WTC11 (cell line): ENCODE data around the gene TKTL1.

Experiments used
- ESRRA ChIP-seq: sonication (generic); formaldehyde crosslinking; IDR thresholded peaks from 2 replicates; pipeline ENCODE4 v1.8.1; 2022; ENCODE audit warnings: mild to moderate bottlenecking, missing genetic modification reagents, borderline replicate concordance
- FOXJ3 ChIP-seq: sonication (generic); formaldehyde crosslinking; IDR thresholded peaks from 2 replicates; pipeline ENCODE4 v1.9.0; 2021; ENCODE audit warnings: missing genetic modification reagents, mild to moderate bottlenecking, borderline replicate concordance
- FOXP1 ChIP-seq: sonication (generic); formaldehyde crosslinking; IDR thresholded peaks from 2 replicates; pipeline ENCODE4 v1.8.0; 2022; ENCODE audit warnings: missing genetic modification reagents, mild to moderate bottlenecking, moderate library complexity, borderline replicate concordance
- GTF2I ChIP-seq: fragments of 250-450 bp; sonication (Bioruptor Pico); conservative IDR thresholded peaks from 2 replicates; pipeline ENCODE4 v1.4.0; 2021; ENCODE audit warnings: mild to moderate bottlenecking
- NR1H2 ChIP-seq: sonication (generic); formaldehyde crosslinking; IDR thresholded peaks from 2 replicates; pipeline ENCODE4 v1.9.0; 2021; ENCODE audit warnings: mild to moderate bottlenecking, moderate library complexity, missing genetic modification reagents
- TCF7 ChIP-seq: sonication (generic); formaldehyde crosslinking; IDR thresholded peaks from 2 replicates; pipeline ENCODE4 v1.8.0; 2022; ENCODE audit warnings: mild to moderate bottlenecking, low read depth, missing genetic modification reagents, moderate library complexity
- ZNF423 ChIP-seq: fragments of 250-450 bp; sonication (Bioruptor Pico); IDR thresholded peaks from 2 replicates; pipeline ENCODE4 v2.1.2; 2022; ENCODE audit warnings: mild to moderate bottlenecking, moderate library complexity
- TF ChIP-seq, protein P1 (sequence below): fragments of 200-600 bp; IDR thresholded peaks from 2 replicates; pipeline ENCODE4 v1.8.0; 2022; ENCODE audit warnings: antibody characterized with exemption
- TF ChIP-seq, protein P2 (sequence below): sonication (generic); formaldehyde crosslinking; IDR thresholded peaks from 2 replicates; pipeline ENCODE4 v1.8.0; 2022; ENCODE audit warnings: mild to moderate bottlenecking, missing genetic modification reagents
- TF ChIP-seq, protein P3 (sequence below): sonication (generic); formaldehyde crosslinking; IDR thresholded peaks from 2 replicates; pipeline ENCODE4 v1.8.1; 2023; ENCODE audit warnings: mild to moderate bottlenecking, missing genetic modification reagents, moderate library complexity

DNA sequence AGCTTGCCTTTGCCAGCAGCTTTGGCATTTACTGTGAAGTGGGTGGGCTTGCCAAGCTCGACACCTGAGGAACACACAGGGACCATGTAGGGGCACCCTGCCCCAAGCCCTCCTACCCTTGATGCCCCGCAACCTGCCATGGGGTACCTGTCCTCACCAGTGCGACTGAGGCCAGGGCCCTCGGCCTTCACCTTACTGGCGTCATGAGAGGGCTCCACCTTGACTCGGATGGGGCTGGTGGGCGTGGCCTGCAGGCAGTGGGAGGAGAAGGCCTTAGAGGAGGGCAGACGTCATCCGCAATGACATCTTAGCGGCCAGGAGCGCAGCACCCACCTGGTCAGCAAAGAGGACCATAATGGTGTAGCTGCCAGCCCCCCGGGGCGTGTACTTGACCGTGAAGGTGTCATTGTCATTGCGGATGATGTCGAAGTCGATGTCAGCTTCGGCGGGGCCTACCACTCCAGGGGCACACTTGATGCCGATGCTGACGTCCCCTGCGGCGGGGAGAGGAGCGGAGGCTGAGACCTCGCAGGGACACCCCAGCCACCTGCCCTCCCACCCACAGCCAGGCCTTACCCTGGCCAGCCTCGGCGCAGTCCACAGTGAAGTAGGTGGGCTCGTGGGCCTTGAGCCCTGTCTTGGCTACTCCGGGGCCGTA, 66.6 kb downstream of the TKTL1 start:
- no peak for TF ChIP-seq NR1H2
- no peak for TF ChIP-seq FOXP1 (CRISPR knock-in tag)
- TF ChIP-seq, protein P1, sequence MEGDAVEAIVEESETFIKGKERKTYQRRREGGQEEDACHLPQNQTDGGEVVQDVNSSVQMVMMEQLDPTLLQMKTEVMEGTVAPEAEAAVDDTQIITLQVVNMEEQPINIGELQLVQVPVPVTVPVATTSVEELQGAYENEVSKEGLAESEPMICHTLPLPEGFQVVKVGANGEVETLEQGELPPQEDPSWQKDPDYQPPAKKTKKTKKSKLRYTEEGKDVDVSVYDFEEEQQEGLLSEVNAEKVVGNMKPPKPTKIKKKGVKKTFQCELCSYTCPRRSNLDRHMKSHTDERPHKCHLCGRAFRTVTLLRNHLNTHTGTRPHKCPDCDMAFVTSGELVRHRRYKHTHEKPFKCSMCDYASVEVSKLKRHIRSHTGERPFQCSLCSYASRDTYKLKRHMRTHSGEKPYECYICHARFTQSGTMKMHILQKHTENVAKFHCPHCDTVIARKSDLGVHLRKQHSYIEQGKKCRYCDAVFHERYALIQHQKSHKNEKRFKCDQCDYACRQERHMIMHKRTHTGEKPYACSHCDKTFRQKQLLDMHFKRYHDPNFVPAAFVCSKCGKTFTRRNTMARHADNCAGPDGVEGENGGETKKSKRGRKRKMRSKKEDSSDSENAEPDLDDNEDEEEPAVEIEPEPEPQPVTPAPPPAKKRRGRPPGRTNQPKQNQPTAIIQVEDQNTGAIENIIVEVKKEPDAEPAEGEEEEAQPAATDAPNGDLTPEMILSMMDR: no peak
- TF ChIP-seq GTF2I (CRISPR knock-in tag): no peak
- no peak for TF ChIP-seq TCF7 (CRISPR knock-in tag)
- TF ChIP-seq ESRRA (CRISPR knock-in tag): no peak
- no peak for TF ChIP-seq ZNF423 (CRISPR knock-in tag)
- TF ChIP-seq, protein P2, sequence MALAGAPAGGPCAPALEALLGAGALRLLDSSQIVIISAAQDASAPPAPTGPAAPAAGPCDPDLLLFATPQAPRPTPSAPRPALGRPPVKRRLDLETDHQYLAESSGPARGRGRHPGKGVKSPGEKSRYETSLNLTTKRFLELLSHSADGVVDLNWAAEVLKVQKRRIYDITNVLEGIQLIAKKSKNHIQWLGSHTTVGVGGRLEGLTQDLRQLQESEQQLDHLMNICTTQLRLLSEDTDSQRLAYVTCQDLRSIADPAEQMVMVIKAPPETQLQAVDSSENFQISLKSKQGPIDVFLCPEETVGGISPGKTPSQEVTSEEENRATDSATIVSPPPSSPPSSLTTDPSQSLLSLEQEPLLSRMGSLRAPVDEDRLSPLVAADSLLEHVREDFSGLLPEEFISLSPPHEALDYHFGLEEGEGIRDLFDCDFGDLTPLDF (CRISPR knock-in tag): no peak
- TF ChIP-seq, protein P3, sequence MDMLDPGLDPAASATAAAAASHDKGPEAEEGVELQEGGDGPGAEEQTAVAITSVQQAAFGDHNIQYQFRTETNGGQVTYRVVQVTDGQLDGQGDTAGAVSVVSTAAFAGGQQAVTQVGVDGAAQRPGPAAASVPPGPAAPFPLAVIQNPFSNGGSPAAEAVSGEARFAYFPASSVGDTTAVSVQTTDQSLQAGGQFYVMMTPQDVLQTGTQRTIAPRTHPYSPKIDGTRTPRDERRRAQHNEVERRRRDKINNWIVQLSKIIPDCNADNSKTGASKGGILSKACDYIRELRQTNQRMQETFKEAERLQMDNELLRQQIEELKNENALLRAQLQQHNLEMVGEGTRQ (CRISPR knock-in tag): no peak
- TF ChIP-seq FOXJ3 (CRISPR knock-in tag): no peak
